K562 (cell line): Measurements from ENCODE around the gene SIKE1. TPM values are rescaled to one million over a fixed set of nuclear protein-coding genes. Genes with fewer than 3 reads are reported as not detected.

Experiments
- CEBPG ChIP-seq, 3 experiments: fragments of 200-800 bp in 1 of 3; sonication (Bioruptor generic) in 1 of 3; sonication (generic) in 1 of 3; formaldehyde crosslinking in 1 of 3; IDR thresholded peaks in 2 of 3; conservative IDR thresholded peaks in 1 of 3; 2 replicates each; pipeline versions ENCODE4 v1.6.1 to v1.8.0; 2016 to 2022; ENCODE audit warnings: missing compliant biosample characterization in 2 of 3, missing genetic modification characterization in 2 of 3, mild to moderate bottlenecking in 1 of 3, missing genetic modification reagents in 1 of 3
- HSF4 ChIP-seq: fragments of 250-450 bp; sonication (Bioruptor Pico); IDR thresholded peaks from 2 replicates; pipeline ENCODE4 v2.1.2; 2022; ENCODE audit warnings: mild to moderate bottlenecking, moderate library complexity, borderline replicate concordance
- MED1 ChIP-seq: sonication (generic); formaldehyde crosslinking; IDR thresholded peaks from 2 replicates; pipeline ENCODE4 v1.8.1; 2023; ENCODE audit warnings: missing genetic modification reagents, borderline replicate concordance
- NFE2 ChIP-seq: IDR thresholded peaks from 2 replicates; pipeline ENCODE4 v1.6.1; 2014; ENCODE audit warnings: antibody characterized with exemption, low read depth
- NKRF ChIP-seq: fragments of 450-650 bp; IDR thresholded peaks from 2 replicates; pipeline ENCODE4 v1.6.1; 2016; ENCODE audit warnings: borderline replicate concordance
- PURB ChIP-seq: sonication (generic); formaldehyde crosslinking; IDR thresholded peaks from 2 replicates; pipeline ENCODE4 v1.9.0; 2021; ENCODE audit warnings: low read depth, mild to moderate bottlenecking, missing genetic modification reagents
- RAD51 ChIP-seq: fragments of 450-650 bp; IDR thresholded peaks from 2 replicates; pipeline ENCODE4 v1.7.1; 2016; ENCODE audit warnings: low read depth, mild to moderate bottlenecking, borderline replicate concordance
- SIN3A ChIP-seq, 2 experiments: fragments of 150-350 bp in 1 of 2; IDR thresholded peaks; 2 replicates each; pipeline ENCODE4 v1.6.1; 2011 to 2016; ENCODE audit warnings: borderline replicate concordance in 2 of 2, low read depth in 2 of 2, low read length in 2 of 2, mild to moderate bottlenecking in 2 of 2, moderate library complexity in 2 of 2; ENCODE audit not compliant: control insufficient read depth in 1 of 2
- SRF ChIP-seq, 2 experiments: fragments of 250-450, 450-650 bp in 1 of 2; sonication (Bioruptor Pico) in 1 of 2; sonication (generic) in 1 of 2; formaldehyde crosslinking; IDR thresholded peaks; 2 replicates each; pipeline versions ENCODE4 v1.5.0 to v1.5.1; 2020 to 2022; ENCODE audit warnings: mild to moderate bottlenecking in 1 of 2, missing genetic modification reagents in 1 of 2
- SRSF9 ChIP-seq: fragments of 200-400 bp; formaldehyde crosslinking; IDR thresholded peaks from 2 replicates; pipeline ENCODE4 v1.6.1; 2017; ENCODE audit warnings: low read depth, low read length, borderline replicate concordance
- TARDBP ChIP-seq: fragments of 450-650 bp; IDR thresholded peaks from 2 replicates; pipeline ENCODE4 v1.6.1; 2016
- TEAD4 ChIP-seq, 2 experiments: sonication (generic) in 1 of 2; formaldehyde crosslinking in 1 of 2; IDR thresholded peaks; 2 replicates each; pipeline versions ENCODE4 v1.6.1 to v1.8.0; 2012 to 2022; ENCODE audit warnings: borderline replicate concordance in 1 of 2, inconsistent platforms in 1 of 2, low read length in 1 of 2, mild to moderate bottlenecking in 1 of 2, missing genetic modification reagents in 1 of 2
- THAP12 ChIP-seq: fragments of 250-450 bp; sonication (Bioruptor Pico); IDR thresholded peaks from 2 replicates; pipeline ENCODE4 v1.9.0; 2021; ENCODE audit warnings: mild to moderate bottlenecking, inconsistent platforms
- ZBTB49 ChIP-seq: sonication (generic); formaldehyde crosslinking; IDR thresholded peaks from 2 replicates; pipeline ENCODE4 v1.8.0; 2022; ENCODE audit warnings: missing genetic modification reagents, mild to moderate bottlenecking, borderline replicate concordance
- ZNF165 ChIP-seq: fragments of 250-450 bp; sonication (Bioruptor Pico); IDR thresholded peaks from 2 replicates; pipeline ENCODE4 v1.4.0; 2020; ENCODE audit warnings: borderline replicate concordance
- ZNF280A ChIP-seq: fragments of 450-650 bp; IDR thresholded peaks from 2 replicates; pipeline ENCODE4 v1.6.1; 2018; ENCODE audit warnings: mild to moderate bottlenecking, low read depth; ENCODE audit not compliant: partially characterized antibody
- ZNF431 ChIP-seq: sonication (generic); formaldehyde crosslinking; IDR thresholded peaks from 2 replicates; pipeline ENCODE4 v1.8.0; 2022; ENCODE audit warnings: mild to moderate bottlenecking, missing genetic modification reagents
- polyA plus RNA-seq, 8 experiments: library from polyadenylated mRNA; depleted of rRNA in 4 of 8; stranded (reverse) in 5 of 8; unstranded in 3 of 8; fragments of >200 nt; fragmentation: Nextera tagmentation in 2 of 8; fragmentation: Illumina TruSeq in 1 of 8; extraction: Ambion mirVana in 2 of 8; extraction: Trizol in 1 of 8; gene quantifications; 2 replicates each; pipeline versions ENCODE4 v1.2.1 to v1.2.3, GENCODE V29; 2011 to 2014; ENCODE audit warnings: inconsistent platforms in 1 of 8, missing spikeins in 1 of 8
- total RNA-seq, 7 experiments: library from RNA; depleted of rRNA in 6 of 7; stranded (reverse); fragments of >200 nt in 6 of 7; fragmentation: Illumina TruSeq in 2 of 7; extraction: Trizol in 2 of 7; gene quantifications; 2 replicates each; pipeline versions ENCODE4 v1.2.1 to v1.2.3, GENCODE V29; 2011 to 2021; ENCODE audit warnings: low replicate concordance in 1 of 7

SIKE1 gene
- total and polyA plus RNA-seq, 9 of the 15 experiments (the other 6 are each of a cell fraction or from before 2014, with no cell fraction given) = 21.8 to 144 (median 76.3) TPM

GRCh38 chr1:114756949-114757454 is 23.5 kb downstream of the SIKE1 start (continued):
- TF ChIP-seq ZNF280A = no peak
- no peak for TF ChIP-seq ZBTB49 (CRISPR knock-in tag)
- TF ChIP-seq SRF (CRISPR knock-in tag; IDR thresholded peaks at IDR 0.05) = no peak
- peak; percentile 83; the same call in 1 of the 2 replicates for TF ChIP-seq CEBPG (CRISPR knock-in tag; IDR thresholded peaks at IDR 0.05)
- peak; percentile 74 to 88 for TF ChIP-seq CEBPG (tag; conservative IDR thresholded peaks at IDR 0.05 in 1 of 2, IDR thresholded peaks at IDR 0.05 in 1 of 2)
- no peak for TF ChIP-seq THAP12 (CRISPR knock-in tag)
- TF ChIP-seq ZNF431 (CRISPR knock-in tag) = 0 out of 2 replicates have a peak, but pooled peaks have one; percentile 4
- peak; percentile 83 for TF ChIP-seq NKRF
- 0 out of 2 replicates have a peak, but pooled peaks have one; percentile 5 for TF ChIP-seq RAD51
- TF ChIP-seq ZNF165 = no peak
- no peak for TF ChIP-seq TEAD4 (IDR thresholded peaks at IDR 0.05; ENCODE audit: low read length)
- TF ChIP-seq TEAD4 (CRISPR knock-in tag; IDR thresholded peaks at IDR 0.05; ENCODE audit: borderline replicate concordance) = no peak
- TF ChIP-seq SIN3A (IDR thresholded peaks at IDR 0.05; ENCODE audit: borderline replicate concordance in 2 of 2, control insufficient read depth in 1 of 2, low read depth in 2 of 2, low read length in 2 of 2) = 0 out of 4 replicates have a peak, but pooled peaks have one; percentile 5 to 75
- no peak for TF ChIP-seq NFE2
- no peak for TF ChIP-seq PURB (CRISPR knock-in tag)
- TF ChIP-seq SRSF9 = no peak
- no peak for TF ChIP-seq MED1
- TF ChIP-seq HSF4 = 0 out of 2 replicates have a peak, but pooled peaks have one; percentile 7
- TF ChIP-seq TARDBP = 0 out of 2 replicates have a peak, but pooled peaks have one; percentile 48
